Endodermal cell (in vitro differentiated cells): ENCODE results near the gene ACTR10. TPM values are rescaled to one million over a fixed set of nuclear protein-coding genes. Genes with fewer than 3 reads are reported as not detected.
"Not testable (repeated sequence)": the region's sequence is repeated elsewhere in the genome, so short reads cannot be mapped to it uniquely, and the experiment has no call there.

Experiments used
- DNase-seq: peaks from one replicate; pipeline ENCODE4 v3.0.0-alpha.2; 2017
- H3K27ac ChIP-seq: 2 replicates; pipeline ENCODE4 v1.5.1; 2013; ENCODE audit warnings: mild to moderate bottlenecking, low read depth, low read length, moderate library complexity
- H3K27me3 ChIP-seq: 2 replicates; pipeline ENCODE4 v1.6.1; 2013; ENCODE audit warnings: mild to moderate bottlenecking, low read length, moderate library complexity; ENCODE audit not compliant: insufficient read depth, control insufficient read depth, poor library complexity, severe bottlenecking
- H3K36me3 ChIP-seq: 2 replicates; pipeline ENCODE4 v1.7.0; 2013; ENCODE audit warnings: mild to moderate bottlenecking, low read length, moderate library complexity; ENCODE audit not compliant: control insufficient read depth, insufficient read depth
- H3K4me1 ChIP-seq: one replicate; pipeline ENCODE4 v1.7.0; 2013; ENCODE audit warnings: low read length; ENCODE audit not compliant: control insufficient read depth, insufficient read depth
- H3K4me3 ChIP-seq: 2 replicates; pipeline ENCODE4 v1.5.1; 2013; ENCODE audit warnings: mild to moderate bottlenecking, low read length, moderate library complexity
- H3K9ac ChIP-seq: 2 replicates; pipeline ENCODE4 v1.6.1; 2013; ENCODE audit warnings: mild to moderate bottlenecking, low read length, moderate library complexity; ENCODE audit not compliant: poor library complexity, severe bottlenecking; ENCODE audit errors: extremely low read depth
- H3K9me3 ChIP-seq: 2 replicates; pipeline ENCODE4 v1.6.1; 2013; ENCODE audit warnings: mild to moderate bottlenecking, low read length, moderate library complexity; ENCODE audit not compliant: control insufficient read depth
- H3K27ac Mint-ChIP-seq: 2 replicates; pipeline ENCODE4 v1.8.0; 2020; ENCODE audit warnings: mixed read lengths
- H3K27me3 Mint-ChIP-seq: 2 replicates; pipeline ENCODE4 v1.8.0; 2021; ENCODE audit warnings: mild to moderate bottlenecking, mixed read lengths; ENCODE audit not compliant: insufficient read depth
- H3K36me3 Mint-ChIP-seq: 2 replicates; pipeline ENCODE4 v1.8.0; 2020; ENCODE audit warnings: low read depth, mixed read lengths
- H3K4me1 Mint-ChIP-seq: 2 replicates; pipeline ENCODE4 v1.8.0; 2020; ENCODE audit warnings: mixed read lengths
- H3K4me3 Mint-ChIP-seq: 2 replicates; pipeline ENCODE4 v1.8.0; 2020; ENCODE audit warnings: mild to moderate bottlenecking, moderate library complexity, mixed read lengths
- H3K9me3 Mint-ChIP-seq: 2 replicates; pipeline ENCODE4 v1.8.0; 2020; ENCODE audit warnings: mild to moderate bottlenecking, mixed read lengths
- WGBS, 2 experiments: methylation state at CpG; one replicate each; pipeline versions ENCODE4 v1.1.5 to v1.1.7; 2013; ENCODE audit warnings: missing lambda C conversion rate in 2 of 2, mixed read lengths in 1 of 2; ENCODE audit not compliant: insufficient coverage in 1 of 2, insufficient read length in 1 of 2; 5-methylcytosine and 5-hydroxymethylcytosine counted together
- total RNA-seq, 2 donors: library from RNA; stranded (reverse); fragmentation: NEBNext Ultra II Directional in 1 of 2; extraction: Animal tissue kit (Norgen Biotek cat#: 25700) in 1 of 2; gene quantifications; 2 replicates in 1 of 2; 3 replicates in 1 of 2; pipeline ENCODE4 v1.2.1, GENCODE V29; 2021
- TF ChIP-seq, protein P1 (sequence below): fragments of 200-600 bp; sonication (generic); conservative IDR thresholded peaks from 2 replicates; pipeline ENCODE4 v1.5.0; 2021; ENCODE audit warnings: antibody characterized with exemption, mild to moderate bottlenecking

ACTR10 gene
- total RNA-seq, 2 donors from 2014 or later = 53.2 to 53.8 TPM

DNA sequence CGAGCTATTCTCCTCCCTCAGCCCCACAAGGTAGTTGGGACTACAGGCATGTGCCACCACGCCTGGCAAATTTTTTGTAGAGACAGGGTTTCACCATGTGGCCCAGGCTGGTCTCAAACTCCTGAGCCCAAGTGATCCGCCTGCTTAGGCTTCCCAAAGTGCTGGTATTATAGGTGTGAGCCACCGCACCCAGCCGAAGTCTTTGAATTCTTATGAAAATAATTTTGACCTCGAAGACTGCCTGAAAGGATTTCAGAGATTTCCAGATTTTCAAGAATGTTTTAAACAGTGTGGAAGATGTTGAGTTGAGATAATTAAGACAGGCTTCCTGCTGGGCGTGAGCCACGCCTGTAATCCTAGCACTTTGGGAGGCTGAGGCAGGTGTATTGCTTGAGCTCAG, 49.7 kb downstream of the ACTR10 start:
- peaks cover 43% of the 10 kb centered on the region for H3K36me3 Mint-ChIP-seq
- H3K4me3 Mint-ChIP-seq = no peak overlapping the region
- Histone ChIP-seq H3K9ac (no peak overlapping the region), H3K27ac (no peak overlapping the region), H3K4me1 (no peaks in the 10 kb centered on the region), H3K4me3 (no peak overlapping the region), H3K9me3 (no peaks in the 10 kb centered on the region), H3K27me3 (no peaks in the 10 kb centered on the region), H3K36me3 (peaks cover 58% of the 10 kb centered on the region)
- no peaks in the 10 kb centered on the region for H3K9me3 Mint-ChIP-seq
- TF ChIP-seq, protein P1, sequence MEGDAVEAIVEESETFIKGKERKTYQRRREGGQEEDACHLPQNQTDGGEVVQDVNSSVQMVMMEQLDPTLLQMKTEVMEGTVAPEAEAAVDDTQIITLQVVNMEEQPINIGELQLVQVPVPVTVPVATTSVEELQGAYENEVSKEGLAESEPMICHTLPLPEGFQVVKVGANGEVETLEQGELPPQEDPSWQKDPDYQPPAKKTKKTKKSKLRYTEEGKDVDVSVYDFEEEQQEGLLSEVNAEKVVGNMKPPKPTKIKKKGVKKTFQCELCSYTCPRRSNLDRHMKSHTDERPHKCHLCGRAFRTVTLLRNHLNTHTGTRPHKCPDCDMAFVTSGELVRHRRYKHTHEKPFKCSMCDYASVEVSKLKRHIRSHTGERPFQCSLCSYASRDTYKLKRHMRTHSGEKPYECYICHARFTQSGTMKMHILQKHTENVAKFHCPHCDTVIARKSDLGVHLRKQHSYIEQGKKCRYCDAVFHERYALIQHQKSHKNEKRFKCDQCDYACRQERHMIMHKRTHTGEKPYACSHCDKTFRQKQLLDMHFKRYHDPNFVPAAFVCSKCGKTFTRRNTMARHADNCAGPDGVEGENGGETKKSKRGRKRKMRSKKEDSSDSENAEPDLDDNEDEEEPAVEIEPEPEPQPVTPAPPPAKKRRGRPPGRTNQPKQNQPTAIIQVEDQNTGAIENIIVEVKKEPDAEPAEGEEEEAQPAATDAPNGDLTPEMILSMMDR = no peak
- DNase-seq = no peak
- H3K27me3 Mint-ChIP-seq = no peaks in the 10 kb centered on the region
- peaks cover 14% of the 10 kb centered on the region for H3K4me1 Mint-ChIP-seq
- 92 to 93% methylated on average over 7 to 8 of the region's 8 CpGs for WGBS, 2 experiments
- H3K27ac Mint-ChIP-seq = peak overlapping the region; percentile 39

DNA sequence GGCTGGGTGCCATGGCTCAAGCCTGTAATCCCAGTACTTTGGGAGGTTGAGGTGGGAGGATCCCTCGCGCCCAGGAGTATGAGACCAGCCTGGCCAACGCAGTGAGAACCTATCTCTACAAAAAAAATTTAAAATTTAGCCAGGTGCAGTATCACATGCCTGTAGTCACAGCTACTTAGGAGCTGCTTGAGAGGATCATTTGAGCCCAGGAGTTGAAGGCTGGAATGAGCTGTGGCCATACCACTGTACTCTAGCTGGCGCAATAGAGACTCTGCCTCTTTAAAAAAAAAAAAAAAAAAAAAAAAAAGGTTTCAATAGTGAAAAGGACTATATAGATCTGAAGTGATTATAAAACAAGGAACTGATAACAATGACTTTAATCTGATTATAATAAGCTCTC, 58.2 kb downstream of the ACTR10 start:
- no peak overlapping the region for H3K9ac ChIP-seq
- Mint-ChIP-seq H3K27me3 (no peaks in the 10 kb centered on the region), H3K27ac (no peak overlapping the region), H3K36me3 (peaks cover 59% of the 10 kb centered on the region), H3K9me3 (no peaks in the 10 kb centered on the region), H3K4me3 (no peak overlapping the region), H3K4me1 (no peaks in the 10 kb centered on the region)
- DNase-seq = no peak
- H3K27ac ChIP-seq = no peak overlapping the region
- H3K36me3 ChIP-seq = peaks cover 87% of the 10 kb centered on the region
- H3K4me1 ChIP-seq = no peaks in the 10 kb centered on the region
- WGBS, 2 experiments = 88 to 98% methylated on average over 1 to 4 of the region's 4 CpGs
- no peaks in the 10 kb centered on the region for H3K9me3 ChIP-seq
- H3K4me3 ChIP-seq = no peak overlapping the region
- TF ChIP-seq, protein P1 = peak; percentile 51
- H3K27me3 ChIP-seq = no peaks in the 10 kb centered on the region

DNA sequence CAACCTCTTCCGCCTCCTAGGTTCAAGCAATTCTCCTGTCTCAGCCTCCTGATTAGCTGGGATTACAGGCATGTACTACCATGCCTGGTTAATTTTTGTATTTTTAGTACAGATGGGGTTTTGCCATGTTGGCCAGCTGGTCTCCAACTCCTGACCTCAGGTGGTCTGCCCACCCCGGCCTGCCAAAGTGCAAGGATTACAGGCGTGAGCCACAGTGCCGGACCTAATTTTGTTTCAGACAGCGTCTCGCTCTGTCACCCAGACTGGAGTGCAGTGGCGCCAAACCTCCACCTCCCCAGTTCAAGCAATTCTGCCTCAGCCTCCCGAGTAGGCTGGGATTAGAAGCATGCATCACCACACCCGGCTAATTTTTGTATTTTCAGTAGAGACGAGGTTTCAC, 62.1 kb downstream of the ACTR10 start:
- not testable (repeated sequence) for H3K9me3 Mint-ChIP-seq, H3K4me1 ChIP-seq, H3K4me3 ChIP-seq, H3K27ac ChIP-seq, DNase-seq, H3K27me3 ChIP-seq, H3K9me3 ChIP-seq, H3K4me1 Mint-ChIP-seq, H3K9ac ChIP-seq, H3K27me3 Mint-ChIP-seq, H3K4me3 Mint-ChIP-seq, H3K27ac Mint-ChIP-seq
- peaks cover 94% of the 10 kb centered on the region for H3K36me3 ChIP-seq
- peaks cover 70% of the 10 kb centered on the region for H3K36me3 Mint-ChIP-seq
- WGBS, 2 experiments = 93 to 94% methylated on average over 10 of the region's 10 CpGs

DNA sequence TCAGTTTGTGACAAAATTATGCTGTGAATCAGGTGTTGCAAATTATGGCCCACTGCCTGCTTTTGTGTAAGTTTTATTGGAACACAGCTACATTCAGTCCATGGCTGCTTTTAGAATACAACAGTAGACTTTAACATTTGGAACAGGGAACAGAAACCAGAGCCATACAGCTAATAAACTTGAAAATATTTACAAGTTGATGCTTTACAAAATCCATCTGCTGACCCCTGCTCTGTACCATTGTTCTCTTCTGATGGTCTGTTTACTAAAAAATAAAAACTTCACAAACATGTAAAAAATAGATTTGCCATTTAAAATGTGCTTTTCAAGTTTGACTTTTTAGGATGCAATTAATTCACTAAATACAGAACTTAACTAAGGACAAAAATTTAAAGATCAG, 65.5 kb downstream of the ACTR10 start:
- no peak overlapping the region for H3K9ac ChIP-seq
- no peaks in the 10 kb centered on the region for H3K27me3 ChIP-seq
- Mint-ChIP-seq H3K36me3 (peaks cover 78% of the 10 kb centered on the region), H3K4me1 (no peaks in the 10 kb centered on the region), H3K9me3 (no peaks in the 10 kb centered on the region), H3K27me3 (no peaks in the 10 kb centered on the region), H3K27ac (no peak overlapping the region), H3K4me3 (no peak overlapping the region)
- no peaks in the 10 kb centered on the region for H3K9me3 ChIP-seq
- H3K27ac ChIP-seq = no peak overlapping the region
- TF ChIP-seq, protein P1 = no peak
- peaks cover 92% of the 10 kb centered on the region for H3K36me3 ChIP-seq
- H3K4me1 ChIP-seq = no peaks in the 10 kb centered on the region
- no peak for DNase-seq
- H3K4me3 ChIP-seq = no peak overlapping the region
